ENCODE measurements around the gene GALT. TPM values are rescaled to one million over a fixed set of nuclear protein-coding genes. Genes with fewer than 3 reads are reported as not detected.

GALT gene
- total and polyA plus RNA-seq, 7 experiments from 2014 or later: 57.6 to 217 (median 158) TPM

DNA sequence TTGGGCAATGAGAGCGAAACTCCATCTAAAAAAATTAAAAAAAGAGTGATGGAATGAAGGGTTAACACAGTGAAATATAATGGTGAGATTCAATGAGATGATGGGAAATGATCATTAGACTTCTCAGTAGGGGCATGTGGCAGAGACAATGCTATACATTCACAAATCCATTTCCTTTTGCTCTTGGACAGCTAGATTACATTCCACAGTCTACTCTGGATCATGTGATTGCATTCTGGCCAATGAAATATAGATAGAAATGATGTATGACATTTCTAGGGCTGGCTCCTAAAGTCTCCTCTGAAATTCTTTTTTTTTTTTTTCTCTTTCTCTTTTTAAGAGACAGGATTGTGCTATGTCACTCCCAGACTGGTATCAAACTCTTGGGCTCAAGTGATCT lies 3.8 kb upstream of the GALT start:
- Mint-ChIP-seq H3K36me3 (peaks cover 0 to 3% (median 0%) of the 10 kb centered on the region in 5 donors), H3K9me3 (peaks cover 0 to 1% (median 0%) of the 10 kb centered on the region in 11 donors), H3K27ac (no peak overlapping the region), H3K4me1 (peaks cover 15 to 32% (median 30%) of the 10 kb centered on the region in 7 donors), H3K4me3 (no peak overlapping the region), H3K27me3 (no peaks in the 10 kb centered on the region)
- ATAC-seq (no peak), DNase-seq (no peak)
- Histone ChIP-seq H3K36me3 (ENCODE audit: control insufficient read depth in 2 of 3, insufficient read depth in 3 of 3, low read length in 3 of 3) (peaks cover 0 to 5% (median 0%) of the 10 kb centered on the region in 3 experiments), H3K4me3 (ENCODE audit: low read length) (no peak overlapping the region), H3K27ac (ENCODE audit: low read depth, low read length) (no peak overlapping the region), H3K4me1 (ENCODE audit: control insufficient read depth in 2 of 2, insufficient read depth in 2 of 2, low read length in 2 of 2) (peaks cover 16 to 20% of the 10 kb centered on the region in 2 donors), H3K27me3 (ENCODE audit: control insufficient read depth in 2 of 2, insufficient read depth in 2 of 2, low read length in 2 of 2) (no peaks in the 10 kb centered on the region), H3K9me3 (ENCODE audit: control insufficient read depth in 2 of 3, low read length in 3 of 3) (no peaks in the 10 kb centered on the region)
- intact Hi-C loops (cut with micrococcal nuclease): no loop called here
- ChIA-PET CTCF (interaction anchor here (0.7 to 5.8 kb wide), 2 partner anchors 8 to 31 kb away, joined by 3 to 45 read pairs; partner anchors contain the start of gene RPP25L), POLR2A (interaction anchor here (1.1 to 1.8 kb wide), 5 partner anchors 9 to 30 kb away, joined by 3 to 5 read pairs (median 4); partner anchors contain the start of genes CCL27 and DCTN3)

DNA sequence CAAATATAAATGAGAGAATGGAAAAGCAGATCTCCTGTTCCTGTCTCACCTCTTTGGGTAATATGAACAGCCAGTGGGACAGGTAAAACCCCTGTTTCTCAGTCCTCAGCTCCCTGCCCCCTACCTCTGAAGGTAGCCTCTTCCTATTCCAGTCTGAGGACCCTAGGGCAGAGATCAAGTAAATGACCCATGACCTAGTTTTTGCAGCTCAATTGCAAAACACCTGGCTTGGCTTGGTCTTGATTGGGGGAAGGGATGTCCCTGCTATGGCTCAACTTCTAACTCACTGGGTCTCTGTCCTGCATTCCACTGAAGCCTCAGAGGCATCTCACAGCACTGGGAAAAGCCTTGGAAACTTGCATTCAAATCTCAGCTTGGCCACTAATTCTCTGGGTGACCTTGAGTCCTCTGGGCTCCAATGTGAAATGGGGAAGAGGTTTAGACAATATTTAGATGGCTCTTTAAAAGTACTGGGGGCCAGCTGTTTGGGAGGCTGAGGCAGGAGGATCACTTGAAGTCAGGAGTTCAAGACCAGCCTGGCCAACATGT lies 1.6 kb upstream of the GALT start:
- H3K9me3 Mint-ChIP-seq: no peaks in the 10 kb centered on the region

DNA sequence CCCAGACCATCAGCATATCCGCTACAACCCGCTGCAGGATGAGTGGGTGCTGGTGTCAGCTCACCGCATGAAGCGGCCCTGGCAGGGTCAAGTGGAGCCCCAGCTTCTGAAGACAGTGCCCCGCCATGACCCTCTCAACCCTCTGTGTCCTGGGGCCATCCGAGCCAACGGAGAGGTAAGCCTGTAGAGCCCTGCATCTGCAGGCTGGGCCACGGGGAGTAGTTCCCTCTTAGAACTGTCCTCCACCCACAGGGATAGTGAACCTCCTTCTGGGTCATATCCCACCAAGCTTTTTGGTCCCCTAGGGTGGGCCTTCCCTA lies 569 bp downstream of the GALT start:
- DNase-seq: no peak
- Histone ChIP-seq H3K4me3 (ENCODE audit: low read length) (peak overlapping the region; percentile 90), H3K27ac (ENCODE audit: low read depth, low read length) (peak overlapping the region; percentile 87), H3K4me1 (ENCODE audit: control insufficient read depth in 2 of 2, insufficient read depth in 2 of 2, low read length in 2 of 2) (peaks cover 20 to 23% of the 10 kb centered on the region in 2 donors), H3K36me3 (ENCODE audit: control insufficient read depth in 2 of 3, insufficient read depth in 3 of 3, low read length in 3 of 3) (peaks cover 13 to 42% (median 15%) of the 10 kb centered on the region in 3 experiments), H3K27me3 (ENCODE audit: control insufficient read depth in 2 of 2, insufficient read depth in 2 of 2, low read length in 2 of 2) (no peaks in the 10 kb centered on the region), H3K9me3 (ENCODE audit: control insufficient read depth in 2 of 3, low read length in 3 of 3) (no peaks in the 10 kb centered on the region)
- no peaks in the 10 kb centered on the region for H3K27me3 Mint-ChIP-seq
- H3K27ac Mint-ChIP-seq: peak overlapping the region; percentile 86 to 94 (median 90)
- POLR2A ChIA-PET: interaction anchor here (1.0 to 5.9 kb wide), 10 partner anchors 8 to 1480 kb away, joined by 3 to 87 read pairs (median 6); partner anchors contain the start of genes B4GALT1, CCL27, DCTN3 and SIGMAR1
- H3K4me3 Mint-ChIP-seq: peak overlapping the region; percentile 82 to 96 (median 92)
- H3K4me1 Mint-ChIP-seq: peaks cover 19 to 52% (median 37%) of the 10 kb centered on the region in 7 donors
- H3K36me3 Mint-ChIP-seq: peaks cover 6 to 27% (median 9%) of the 10 kb centered on the region in 5 donors
- ATAC-seq: no peak
- CTCF ChIA-PET: interaction anchor here (0.6 to 7.2 kb wide), 17 partner anchors 9 to 248 kb away, joined by 3 to 50 read pairs (median 5); partner anchors contain the start of genes CCL27, DCTN3, RPP25L and SIGMAR1
- no peaks in the 10 kb centered on the region for H3K9me3 Mint-ChIP-seq
- intact Hi-C loops (cut with micrococcal nuclease): loop anchor here (2.0 to 5.0 kb wide), 2 partner anchors 35 to 1086 kb away; partner anchors contain the start of genes RPP25L (in 2 of the 2), CREB3 (in 1 of the 2) and TLN1 (in 1 of the 2)

More for the DNA sequence above, 1.6 kb upstream of the GALT start:
- Mint-ChIP-seq H3K4me1 (peaks cover 18 to 38% (median 33%) of the 10 kb centered on the region in 7 donors), H3K27ac (no peak overlapping the region), H3K36me3 (peaks cover 6 to 19% (median 9%) of the 10 kb centered on the region in 5 donors), H3K27me3 (no peaks in the 10 kb centered on the region), H3K4me3 (peak overlapping the region in 2 of 10 donors; percentile 21 to 61)
- intact Hi-C loops (cut with micrococcal nuclease): loop anchor here (5.0 kb wide), 1 partner anchor 33 kb away; the partner anchor contains the start of gene RPP25L (in 2 of the 2)
- Histone ChIP-seq H3K4me3 (ENCODE audit: low read length) (no peak overlapping the region), H3K27ac (ENCODE audit: low read depth, low read length) (no peak overlapping the region), H3K4me1 (ENCODE audit: control insufficient read depth in 2 of 2, insufficient read depth in 2 of 2, low read length in 2 of 2) (peaks cover 20 to 23% of the 10 kb centered on the region in 2 donors), H3K27me3 (ENCODE audit: control insufficient read depth in 2 of 2, insufficient read depth in 2 of 2, low read length in 2 of 2) (no peaks in the 10 kb centered on the region), H3K36me3 (ENCODE audit: control insufficient read depth in 2 of 3, insufficient read depth in 3 of 3, low read length in 3 of 3) (peaks cover 13 to 22% (median 14%) of the 10 kb centered on the region in 3 experiments), H3K9me3 (ENCODE audit: control insufficient read depth in 2 of 3, low read length in 3 of 3) (no peaks in the 10 kb centered on the region)
- DNase-seq (no peak), ATAC-seq (no peak)
- ChIA-PET POLR2A (interaction anchor here (0.6 to 1.6 kb wide), 2 partner anchors 11 to 68 kb away, joined by 3 to 7 read pairs; no protein-coding TSS in a partner anchor), CTCF (interaction anchor here (0.5 to 7.2 kb wide), 6 partner anchors 11 to 1238 kb away, joined by 3 to 50 read pairs (median 4); partner anchors contain the start of gene CCL27)

DNA sequence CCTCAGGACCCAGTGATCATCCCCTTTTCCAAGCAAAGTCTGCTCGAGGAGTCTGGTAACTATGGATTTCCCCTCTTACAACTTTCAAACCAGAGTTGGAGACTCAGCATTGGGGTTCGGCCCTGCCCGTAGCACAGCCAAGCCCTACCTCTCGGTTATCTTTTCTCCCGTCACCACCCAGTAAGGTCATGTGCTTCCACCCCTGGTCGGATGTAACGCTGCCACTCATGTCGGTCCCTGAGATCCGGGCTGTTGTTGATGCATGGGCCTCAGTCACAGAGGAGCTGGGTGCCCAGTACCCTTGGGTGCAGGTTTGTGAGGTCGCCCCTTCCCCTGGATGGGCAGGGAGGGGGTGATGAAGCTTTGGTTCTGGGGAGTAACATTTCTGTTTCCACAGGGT lies 1.2 kb downstream of the GALT start:
- ATAC-seq (no peak), DNase-seq (no peak)
- ChIA-PET CTCF (interaction anchor here (1.2 to 7.2 kb wide), 10 partner anchors 10 to 55 kb away, joined by 3 to 50 read pairs (median 10); partner anchors contain the start of genes CCL27, RPP25L and SIGMAR1), POLR2A (interaction anchor here (0.6 to 5.9 kb wide), 8 partner anchors 7 to 1084 kb away, joined by 3 to 87 read pairs (median 6); partner anchors contain the start of genes CCL27, SIGMAR1 and TLN1)
- Mint-ChIP-seq H3K27ac (peak overlapping the region; percentile 86 to 94 (median 90)), H3K4me1 (peaks cover 25 to 59% (median 42%) of the 10 kb centered on the region in 7 donors), H3K36me3 (peaks cover 6 to 27% (median 9%) of the 10 kb centered on the region in 5 donors), H3K27me3 (no peaks in the 10 kb centered on the region), H3K4me3 (peak overlapping the region; percentile 82 to 96 (median 92)), H3K9me3 (no peaks in the 10 kb centered on the region)
- no peaks in the 10 kb centered on the region for H3K27me3 ChIP-seq (ENCODE audit: control insufficient read depth in 2 of 2, insufficient read depth in 2 of 2, low read length in 2 of 2)
- H3K4me3 ChIP-seq (ENCODE audit: low read length): peak overlapping the region; percentile 90
- H3K9me3 ChIP-seq (ENCODE audit: control insufficient read depth in 2 of 3, low read length in 3 of 3): no peaks in the 10 kb centered on the region
- H3K27ac ChIP-seq (ENCODE audit: low read depth, low read length): peak overlapping the region; percentile 87
- intact Hi-C loops (cut with micrococcal nuclease): loop anchor here (2.0 to 5.0 kb wide), 2 partner anchors 35 to 1085 kb away; partner anchors contain the start of genes RPP25L (in 2 of the 2), CREB3 (in 1 of the 2) and TLN1 (in 1 of the 2)
- H3K36me3 ChIP-seq (ENCODE audit: control insufficient read depth in 2 of 3, insufficient read depth in 3 of 3, low read length in 3 of 3): peaks cover 13 to 42% (median 15%) of the 10 kb centered on the region in 3 experiments
- H3K4me1 ChIP-seq (ENCODE audit: control insufficient read depth in 2 of 2, insufficient read depth in 2 of 2, low read length in 2 of 2): peaks cover 23 to 25% of the 10 kb centered on the region in 2 donors

DNA sequence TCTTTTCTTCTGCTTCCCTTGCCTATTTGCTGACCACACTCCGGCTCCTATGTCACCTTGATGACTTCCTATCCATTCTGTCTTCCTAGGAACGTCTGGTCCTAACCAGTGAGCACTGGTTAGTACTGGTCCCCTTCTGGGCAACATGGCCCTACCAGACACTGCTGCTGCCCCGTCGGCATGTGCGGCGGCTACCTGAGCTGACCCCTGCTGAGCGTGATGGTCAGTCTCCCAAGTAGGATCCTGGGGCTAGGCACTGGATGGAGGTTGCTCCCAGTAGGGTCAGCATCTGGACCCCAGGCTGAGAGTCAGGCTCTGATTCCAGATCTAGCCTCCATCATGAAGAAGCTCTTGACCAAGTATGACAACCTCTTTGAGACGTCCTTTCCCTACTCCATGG lies 2.2 kb downstream of the GALT start:
- peaks cover 13 to 42% (median 15%) of the 10 kb centered on the region in 3 experiments for H3K36me3 ChIP-seq (ENCODE audit: control insufficient read depth in 2 of 3, insufficient read depth in 3 of 3, low read length in 3 of 3)
- H3K4me3 ChIP-seq (ENCODE audit: low read length): no peak overlapping the region
- H3K27me3 Mint-ChIP-seq: no peaks in the 10 kb centered on the region

DNA sequence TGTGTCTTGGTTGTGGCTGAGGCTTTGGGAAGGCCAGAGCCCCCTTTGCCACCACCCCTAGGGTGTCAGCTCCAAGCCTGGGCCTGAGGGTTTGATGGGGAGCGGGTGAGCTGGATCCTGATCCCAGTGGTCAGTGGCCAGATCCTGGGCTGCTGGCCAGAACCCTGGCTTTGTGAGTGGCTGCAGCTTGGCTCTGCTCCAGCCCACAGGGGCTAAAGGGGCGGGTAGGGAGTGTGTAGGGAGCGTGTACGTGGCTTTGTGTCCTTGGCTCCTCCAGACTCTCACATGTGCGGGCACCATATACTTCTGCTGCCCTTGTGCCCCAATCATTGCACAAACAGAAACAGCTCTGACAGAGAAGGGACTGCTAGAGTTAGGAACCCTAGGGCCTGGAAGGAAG lies 4.3 kb downstream of the GALT start:
- intact Hi-C loops (cut with micrococcal nuclease): no loop called here
- Mint-ChIP-seq H3K4me3 (no peak overlapping the region), H3K9me3 (no peaks in the 10 kb centered on the region), H3K27me3 (no peaks in the 10 kb centered on the region), H3K4me1 (peaks cover 38 to 71% (median 58%) of the 10 kb centered on the region in 7 donors), H3K27ac (peak overlapping the region in 6 of 9 donors; percentile 6 to 85 (median 52)), H3K36me3 (peaks cover 6 to 27% (median 9%) of the 10 kb centered on the region in 5 donors)
- ATAC-seq (no peak), DNase-seq (no peak)
- CTCF ChIA-PET: interaction anchor here (1.7 to 7.2 kb wide), 2 partner anchors 12 to 16 kb away, joined by 3 to 50 read pairs; partner anchors contain the start of gene CCL27
- Histone ChIP-seq H3K4me3 (ENCODE audit: low read length) (no peak overlapping the region), H3K4me1 (ENCODE audit: control insufficient read depth in 2 of 2, insufficient read depth in 2 of 2, low read length in 2 of 2) (peaks cover 23 to 33% of the 10 kb centered on the region in 2 donors), H3K27me3 (ENCODE audit: control insufficient read depth in 2 of 2, insufficient read depth in 2 of 2, low read length in 2 of 2) (no peaks in the 10 kb centered on the region), H3K27ac (ENCODE audit: low read depth, low read length) (no peak overlapping the region), H3K9me3 (ENCODE audit: control insufficient read depth in 2 of 3, low read length in 3 of 3) (no peaks in the 10 kb centered on the region), H3K36me3 (ENCODE audit: control insufficient read depth in 2 of 3, insufficient read depth in 3 of 3, low read length in 3 of 3) (peaks cover 13 to 42% (median 15%) of the 10 kb centered on the region in 3 experiments)
- POLR2A ChIA-PET: interaction anchor here (0.6 to 5.9 kb wide), 3 partner anchors 12 to 16 kb away, joined by 3 to 79 read pairs (median 11); partner anchors contain the start of genes CCL27 and SIGMAR1

More for the DNA sequence above, 2.2 kb downstream of the GALT start:
- H3K4me1 Mint-ChIP-seq: peaks cover 33 to 67% (median 51%) of the 10 kb centered on the region in 7 donors
- H3K4me3 Mint-ChIP-seq: peak overlapping the region; percentile 33 to 96 (median 84)
- intact Hi-C loops (cut with micrococcal nuclease): loop anchor here (5.0 kb wide), 1 partner anchor 36 kb away; the partner anchor contains the start of gene RPP25L (in 2 of the 2)
- ChIA-PET CTCF (interaction anchor here (1.1 to 7.2 kb wide), 2 partner anchors 14 kb away, joined by 4 to 50 read pairs; partner anchors contain the start of gene CCL27), POLR2A (interaction anchor here (1.2 to 5.9 kb wide), 3 partner anchors 9 to 14 kb away, joined by 3 to 87 read pairs (median 79); partner anchors contain the start of genes CCL27 and SIGMAR1)
- Histone ChIP-seq H3K27ac (ENCODE audit: low read depth, low read length) (no peak overlapping the region), H3K4me1 (ENCODE audit: control insufficient read depth in 2 of 2, insufficient read depth in 2 of 2, low read length in 2 of 2) (peaks cover 23 to 33% of the 10 kb centered on the region in 2 donors), H3K27me3 (ENCODE audit: control insufficient read depth in 2 of 2, insufficient read depth in 2 of 2, low read length in 2 of 2) (no peaks in the 10 kb centered on the region), H3K9me3 (ENCODE audit: control insufficient read depth in 2 of 3, low read length in 3 of 3) (no peaks in the 10 kb centered on the region)
- H3K27ac Mint-ChIP-seq: peak overlapping the region in 7 of 9 donors; percentile 1 to 92 (median 86)
- no peaks in the 10 kb centered on the region for H3K9me3 Mint-ChIP-seq
- ATAC-seq (no peak), DNase-seq (no peak)
- peaks cover 6 to 27% (median 9%) of the 10 kb centered on the region in 5 donors for H3K36me3 Mint-ChIP-seq

Data from naive thymus-derived CD4-positive, alpha-beta T cell (primary cell).